A172 (cell line): ENCODE results near the gene ST6GALNAC2. TPM values are rescaled to one million over a fixed set of nuclear protein-coding genes. Genes with fewer than 3 reads are reported as not detected.
"Not testable (repeated sequence)": the region's sequence is repeated elsewhere in the genome, so short reads cannot be mapped to it uniquely, and the experiment has no call there.

Experiments
- DNase-seq: peaks from one replicate; pipeline ENCODE4 v3.0.0-alpha.2; 2015; ENCODE audit warnings: low spot score
- total RNA-seq: library from RNA; depleted of rRNA; stranded (reverse); fragments of >200 nt; shearing (Covaris generic); gene quantifications from 2 replicates; pipeline ENCODE4 v1.2.3, GENCODE V29; 2014

The ST6GALNAC2 gene
- total RNA-seq, 1 experiment from 2014 or later, result 5.1 TPM

- peak; percentile 38 for DNase-seq
Observed at GRCh38 chr17:76570877-76571471, 14.7 kb downstream of the ST6GALNAC2 start.

GRCh38 chr17:76570457-76570856 lies 15.2 kb downstream of the ST6GALNAC2 start:
- DNase-seq, result no peak

- DNase-seq, result peak; percentile 78
Observed at GRCh38 chr17:76569607-76570279, 15.9 kb downstream of the ST6GALNAC2 start.

- DNase-seq, result no peak
Observed at GRCh38 chr17:76568811-76569221, 16.8 kb downstream of the ST6GALNAC2 start.

GRCh38 chr17:76567634-76568432 lies 17.8 kb downstream of the ST6GALNAC2 start:
- DNase-seq, result peak; percentile 24

- no peak for DNase-seq
Observed at GRCh38 chr17:76566988-76567431, 18.6 kb downstream of the ST6GALNAC2 start.

- no peak for DNase-seq
Observed at GRCh38 chr17:76566613-76566943, 19.1 kb downstream of the ST6GALNAC2 start.

GRCh38 chr17:76565728-76566612 lies 19.7 kb downstream of the ST6GALNAC2 start:
- no peak for DNase-seq

GRCh38 chr17:76564991-76565727 lies 20.5 kb downstream of the ST6GALNAC2 start:
- DNase-seq, result peak; percentile 85

- DNase-seq, result not testable (repeated sequence)
Observed at GRCh38 chr17:76563359-76563758, 22.3 kb downstream of the ST6GALNAC2 start.

GRCh38 chr17:76562734-76563148 lies 22.9 kb downstream of the ST6GALNAC2 start:
- DNase-seq, result peak; percentile 96

GRCh38 chr17:76561799-76562268 lies 23.8 kb downstream of the ST6GALNAC2 start:
- DNase-seq, result peak; percentile 91

- no peak for DNase-seq
Observed at GRCh38 chr17:76561332-76561731, 24.3 kb downstream of the ST6GALNAC2 start.

- DNase-seq, result no peak
Observed at GRCh38 chr17:76560877-76561221, 24.8 kb downstream of the ST6GALNAC2 start.

- no peak for DNase-seq
Observed at GRCh38 chr17:76560036-76560876, 25.4 kb downstream of the ST6GALNAC2 start.

GRCh38 chr17:76559460-76559859 lies 26.2 kb downstream of the ST6GALNAC2 start:
- DNase-seq, result not testable (repeated sequence)

GRCh38 chr17:76558198-76559095 lies 27.2 kb downstream of the ST6GALNAC2 start:
- peak; percentile 25 for DNase-seq

- DNase-seq, result peak; percentile 93
Observed at GRCh38 chr17:76557368-76558197, 28.1 kb downstream of the ST6GALNAC2 start.
